GM21825 (cell line): ENCODE measurements around the gene SMOC2.

ENCODE experiments used
- ATAC-seq: cut with Tn5 transposase; IDR thresholded peaks from one replicate; pipeline ENCODE4 v1.9.1; 2021; ENCODE audit warnings: mild to moderate bottlenecking, moderate library complexity; ENCODE audit not compliant: unreplicated experiment

SMOC2 gene

DNA sequence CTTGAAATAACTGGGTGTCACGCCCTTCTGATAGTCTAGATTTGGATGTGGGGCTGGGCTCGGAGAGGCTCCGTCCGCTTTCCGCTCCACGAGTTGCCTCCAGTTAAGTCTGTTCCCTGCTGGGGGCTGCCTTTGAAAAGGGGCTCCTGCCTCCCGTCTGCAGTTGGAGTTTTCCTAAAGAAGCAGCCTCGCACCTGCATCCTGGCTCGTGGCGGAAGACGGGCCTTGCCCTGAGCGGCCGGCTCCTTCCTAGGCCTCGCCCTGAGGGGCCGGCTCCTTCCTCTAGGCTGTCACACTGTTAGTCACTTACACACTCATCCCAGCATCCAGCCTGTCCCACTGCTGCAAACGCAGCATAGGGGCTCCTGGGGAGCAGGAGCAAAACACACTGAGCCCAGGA lies 74.4 kb downstream of the SMOC2 start:
- ATAC-seq, result no peak

DNA sequence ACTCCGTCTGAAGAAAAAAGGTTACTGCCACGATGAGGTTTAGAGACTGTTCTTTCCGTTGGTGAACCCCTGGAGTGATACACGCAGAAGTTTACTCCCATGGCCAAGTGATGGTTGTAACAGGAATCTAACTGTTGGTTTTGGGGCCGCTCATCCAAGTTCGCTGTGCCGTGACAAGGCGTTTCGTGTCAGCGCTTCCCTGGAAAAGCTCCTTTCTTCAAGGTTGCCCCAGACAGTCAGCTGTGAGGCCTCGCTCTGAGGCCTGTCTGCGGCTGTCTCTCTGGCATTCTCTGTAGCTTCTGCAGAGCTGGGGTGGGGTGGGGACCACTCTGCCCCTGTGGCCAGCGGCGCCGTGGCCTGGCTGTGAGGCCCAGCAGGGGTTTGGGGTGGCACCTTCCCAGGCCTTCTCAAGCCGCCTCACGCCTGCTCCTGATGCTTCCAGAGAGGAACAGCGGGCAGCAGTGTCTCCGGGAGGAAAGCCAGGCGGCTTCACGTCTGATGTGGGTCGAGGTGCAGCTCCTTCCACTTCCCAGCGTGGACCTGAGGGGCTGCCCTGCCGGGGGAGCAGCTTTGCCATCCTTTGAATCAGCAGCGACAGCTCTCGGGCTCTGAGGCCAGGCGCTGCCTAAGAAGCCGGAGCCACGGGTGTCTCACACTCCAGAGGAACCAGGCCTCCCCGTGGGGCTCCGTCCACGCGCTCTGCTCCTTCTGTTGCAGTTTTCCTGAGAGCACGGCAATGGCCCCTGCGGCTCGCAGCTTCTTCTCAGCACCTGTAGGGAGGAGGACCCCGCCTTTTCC lies 76.2 kb downstream of the SMOC2 start:
- no peak for ATAC-seq

DNA sequence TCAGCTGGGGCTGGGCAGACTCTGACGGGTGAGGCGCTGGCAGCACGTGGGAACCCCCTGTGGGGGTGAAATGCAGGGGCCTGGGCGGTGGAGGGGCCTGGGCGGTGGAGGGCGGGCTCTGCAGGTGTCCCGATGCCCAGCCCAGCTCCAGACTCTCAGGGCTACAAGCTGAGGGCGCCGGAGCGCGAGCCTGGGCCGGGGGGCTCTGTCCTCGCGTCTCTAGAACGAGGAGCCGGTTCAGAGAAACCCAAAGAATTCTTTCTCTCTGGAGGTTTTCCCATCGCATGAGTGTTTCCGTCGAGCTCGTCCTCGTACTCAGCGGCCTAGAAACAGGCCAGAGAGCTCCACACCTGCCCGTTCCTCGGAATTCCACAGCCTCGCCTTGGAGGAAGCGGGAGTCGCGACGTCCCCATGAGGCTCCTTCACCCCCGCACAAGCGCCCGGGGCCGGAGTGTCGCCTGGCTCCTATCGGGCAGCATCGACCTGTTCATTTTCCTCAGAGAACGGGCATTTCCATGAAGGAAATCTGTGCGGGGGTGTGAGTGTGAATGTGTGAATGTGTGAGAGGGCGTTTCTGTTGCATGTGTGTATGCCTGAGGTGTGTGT lies 76.9 kb downstream of the SMOC2 start:
- ATAC-seq, result no peak

DNA sequence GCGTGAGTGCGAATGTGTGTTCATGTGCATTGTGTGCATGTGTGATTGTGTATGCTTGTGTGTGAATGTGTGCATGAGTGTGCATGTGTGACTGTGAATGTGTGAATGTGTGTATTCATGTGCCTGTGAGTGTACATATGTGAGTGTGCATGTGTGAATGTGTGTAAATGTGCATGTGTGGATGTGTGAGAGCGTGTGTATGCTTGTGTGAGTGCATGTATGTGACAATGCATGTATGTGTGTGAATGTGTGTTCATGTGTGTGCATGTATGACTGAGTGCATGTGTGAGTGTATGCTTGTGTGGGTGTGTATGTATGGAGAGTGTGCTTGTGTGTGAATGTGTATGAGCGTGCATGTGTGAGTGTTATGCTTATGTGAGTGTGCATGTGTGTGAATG lies 77.4 kb downstream of the SMOC2 start:
- no peak for ATAC-seq

DNA sequence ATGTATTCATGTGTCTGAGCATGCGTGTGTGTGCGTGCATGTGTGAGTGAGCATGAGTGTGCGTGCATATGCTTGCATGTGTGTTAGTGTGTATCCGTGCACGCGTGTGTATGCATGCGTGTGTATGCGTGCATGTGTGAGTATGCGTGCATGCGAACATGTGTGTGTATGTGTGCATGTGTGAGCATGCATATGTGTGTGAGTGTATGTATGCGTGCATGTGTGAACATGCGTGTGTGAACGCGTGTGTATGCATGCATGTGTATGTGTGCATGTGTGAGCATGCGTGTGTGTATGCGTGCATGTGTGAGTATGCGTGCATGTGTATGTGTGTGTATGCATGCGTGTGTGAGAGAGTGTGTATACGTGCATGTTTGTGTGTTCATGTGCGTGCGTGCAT lies 77.9 kb downstream of the SMOC2 start:
- ATAC-seq, result no peak

DNA sequence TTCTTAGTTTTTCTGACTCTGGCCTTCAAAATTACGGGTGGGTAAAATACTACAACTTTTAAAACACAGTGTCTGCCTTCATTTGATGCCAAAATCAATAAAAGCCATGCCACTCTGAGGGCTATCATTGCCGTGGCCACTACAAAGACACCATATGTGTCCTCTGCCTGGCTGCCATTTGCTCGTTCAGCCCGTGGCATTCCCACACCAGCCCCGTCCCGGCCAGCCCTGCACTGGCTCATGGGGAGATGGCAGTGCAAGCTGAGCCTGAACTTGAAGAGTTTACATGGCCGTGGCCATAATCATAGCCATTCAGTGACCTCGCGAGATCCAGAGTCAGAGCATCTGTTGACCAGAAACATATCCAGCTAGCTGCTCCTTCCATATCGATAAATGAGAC lies 79.2 kb downstream of the SMOC2 start:
- no peak for ATAC-seq

DNA sequence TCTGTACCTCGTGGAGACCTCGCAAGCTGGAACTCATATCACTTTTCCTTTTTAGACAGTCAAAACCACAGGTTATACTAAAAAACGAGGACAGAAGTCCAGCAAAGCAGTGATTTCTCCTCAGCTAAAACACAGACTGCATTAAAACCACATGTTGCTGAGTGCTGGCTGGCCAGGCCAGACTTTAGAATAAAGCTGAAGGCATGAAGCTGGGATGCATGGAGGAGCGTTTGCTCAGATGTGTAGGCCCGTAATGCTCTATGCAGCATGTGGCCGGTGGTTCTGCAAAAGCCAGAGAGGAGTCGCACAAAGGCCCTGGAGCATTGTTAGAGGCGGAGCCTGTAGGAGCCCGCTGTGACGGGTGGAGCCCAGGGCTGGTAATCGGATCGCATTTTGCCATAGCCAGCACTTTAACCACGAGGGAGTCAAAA lies 83.6 kb downstream of the SMOC2 start:
- no peak for ATAC-seq

DNA sequence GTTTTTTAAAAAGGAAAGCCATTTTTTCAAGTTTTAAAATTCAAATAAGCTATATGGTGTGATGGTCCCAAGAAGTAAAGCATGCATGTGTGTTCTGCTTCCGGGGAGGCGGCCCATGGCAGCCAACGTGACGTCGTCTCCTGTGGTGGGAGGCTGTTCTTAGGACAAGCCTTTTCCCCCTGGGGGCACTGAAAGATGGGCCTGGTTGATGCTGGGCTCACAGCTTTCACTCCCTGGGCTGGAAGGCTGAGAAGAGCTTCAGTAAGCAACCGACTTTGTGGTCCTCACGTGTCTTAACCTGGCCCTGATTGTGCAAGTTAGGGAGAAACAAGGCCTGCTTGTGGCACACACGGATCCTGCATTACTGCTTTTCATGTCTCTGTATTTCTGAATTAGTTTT lies 84.1 kb downstream of the SMOC2 start:
- ATAC-seq, result no peak

DNA sequence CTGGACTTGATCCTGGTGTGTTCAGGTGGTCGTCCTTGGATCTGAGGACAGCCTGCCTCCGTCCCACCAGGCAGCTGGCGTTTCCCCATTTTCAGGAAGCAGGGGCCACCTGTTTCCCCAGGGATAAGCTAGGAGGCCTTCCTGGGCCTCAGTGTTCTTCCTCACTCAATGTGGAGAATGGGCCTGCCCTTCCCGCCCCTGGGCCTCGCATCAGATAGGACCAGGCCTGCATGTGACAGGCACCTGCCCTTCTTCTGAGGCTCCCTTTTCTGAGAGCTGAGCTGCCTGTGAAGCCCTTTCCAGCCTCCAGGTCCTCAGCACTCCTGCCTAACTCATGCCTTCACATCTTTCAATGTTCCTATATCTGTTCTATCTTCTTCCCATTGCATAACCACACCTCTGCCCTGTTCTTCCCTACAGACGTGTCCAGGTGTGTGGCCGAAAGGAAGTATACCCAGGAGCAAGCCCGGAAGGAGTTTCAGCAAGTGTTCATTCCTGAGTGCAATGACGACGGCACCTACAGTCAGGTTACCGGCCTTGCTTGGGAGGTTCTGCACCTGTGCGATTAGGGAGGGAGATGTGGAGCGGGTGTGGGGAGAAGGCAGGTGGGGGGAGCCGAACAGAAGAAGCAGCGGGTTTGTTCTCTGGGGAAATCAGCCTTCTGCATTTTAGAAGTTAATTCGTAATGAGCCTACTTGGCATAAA lies 85.1 kb downstream of the SMOC2 start:
- no peak for ATAC-seq

DNA sequence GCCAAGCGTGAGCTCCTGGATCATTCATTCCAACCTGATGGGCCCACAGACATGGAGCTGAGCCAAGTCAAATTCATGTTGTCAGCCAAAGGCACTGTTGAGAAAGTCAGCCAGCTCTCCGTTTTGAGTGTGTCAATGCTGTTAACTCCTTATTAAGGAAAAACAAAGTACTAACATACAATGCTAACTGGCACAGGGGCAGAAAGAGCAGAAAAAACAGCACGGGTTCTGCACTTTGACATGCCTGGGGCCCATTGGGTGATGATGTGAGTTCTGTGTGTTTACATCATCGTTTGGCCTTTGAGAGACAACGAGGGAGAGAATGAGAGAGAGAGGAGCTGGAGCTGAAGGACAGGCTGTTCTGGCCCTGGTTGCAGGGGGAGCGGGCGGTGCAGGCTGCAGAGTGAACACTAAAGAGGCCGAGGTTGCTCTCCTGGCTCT lies 85.9 kb downstream of the SMOC2 start:
- no peak for ATAC-seq

DNA sequence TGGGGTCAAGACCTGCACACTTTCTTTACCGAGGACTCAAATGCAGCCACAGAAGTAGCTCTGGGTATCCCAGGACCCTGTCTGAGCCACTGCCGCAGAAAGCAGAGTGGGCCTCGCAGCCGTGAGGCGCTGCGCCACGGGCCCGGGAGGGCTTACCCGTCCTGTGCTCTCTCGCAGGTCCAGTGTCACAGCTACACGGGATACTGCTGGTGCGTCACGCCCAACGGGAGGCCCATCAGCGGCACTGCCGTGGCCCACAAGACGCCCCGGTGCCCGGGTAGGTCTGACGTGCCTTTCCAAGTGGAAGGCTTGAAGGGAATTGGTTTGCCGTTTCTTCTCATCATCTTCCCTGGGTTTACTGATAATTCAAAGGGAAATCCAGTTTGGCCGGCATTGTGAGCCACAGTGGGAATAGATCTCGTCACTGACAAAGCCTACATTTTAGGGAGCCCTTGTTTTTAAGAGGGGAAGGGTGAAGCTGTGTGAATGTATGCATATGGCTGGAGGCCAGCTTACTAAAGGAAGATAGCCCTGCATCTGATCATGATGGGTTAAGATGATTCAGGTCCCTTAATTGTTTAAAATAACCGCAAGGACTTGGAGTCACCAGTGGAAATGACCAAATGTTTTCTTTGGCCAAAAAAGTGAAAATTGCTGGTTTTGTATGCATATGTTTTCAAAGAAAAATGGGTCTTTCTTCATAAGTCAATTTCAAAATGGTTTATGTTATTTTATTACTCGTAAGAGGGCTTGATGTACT lies 86.6 kb downstream of the SMOC2 start:
- no peak for ATAC-seq

DNA sequence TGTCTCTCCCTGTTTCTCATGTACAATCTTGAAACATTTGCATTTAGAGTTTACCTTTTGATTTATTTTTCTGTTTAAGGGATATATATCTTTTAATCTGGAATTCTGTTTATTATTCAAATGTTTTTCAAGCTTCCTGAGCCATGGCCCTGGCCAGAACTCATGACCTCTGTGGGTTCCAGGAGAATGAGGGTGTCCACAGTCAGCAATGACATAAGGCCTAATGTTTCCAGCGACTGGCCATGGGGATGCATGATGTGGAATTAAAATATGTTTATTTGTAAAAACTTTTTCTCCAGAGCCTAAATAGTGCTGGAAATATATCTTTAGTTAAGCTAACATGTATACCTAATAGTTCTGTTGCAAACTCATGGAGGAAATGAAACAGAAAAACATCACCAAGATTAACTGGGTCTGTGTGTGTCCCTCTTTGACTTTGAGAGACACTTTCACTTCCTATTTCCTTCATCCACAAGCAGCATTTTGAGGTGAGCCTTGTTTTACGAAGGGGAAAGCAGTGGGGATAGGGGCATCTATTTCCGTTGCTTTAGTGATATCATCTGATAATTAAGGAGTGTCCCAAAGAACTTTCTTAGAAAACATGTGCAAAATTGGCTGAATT lies 87.6 kb downstream of the SMOC2 start:
- ATAC-seq, result no peak

DNA sequence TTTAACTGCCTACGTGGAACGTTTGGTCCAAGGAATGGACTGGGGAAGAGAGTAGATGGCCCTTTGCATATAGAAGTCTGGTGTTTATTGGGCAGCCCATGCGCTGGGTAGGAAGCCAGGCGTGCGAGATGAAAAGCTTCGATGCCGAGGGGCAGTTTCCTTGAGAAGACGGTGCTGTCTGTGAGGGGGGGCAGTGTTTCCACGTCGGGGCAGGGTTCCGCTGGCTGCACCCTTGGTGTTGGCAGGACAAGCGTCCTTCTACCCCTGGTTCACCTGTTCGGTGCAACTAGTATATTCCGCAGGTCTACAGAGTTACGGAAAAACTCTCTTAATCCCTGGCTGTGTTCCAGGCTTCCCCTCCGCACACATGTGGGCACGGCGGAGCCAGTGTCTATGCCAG lies 88.2 kb downstream of the SMOC2 start:
- no peak for ATAC-seq

DNA sequence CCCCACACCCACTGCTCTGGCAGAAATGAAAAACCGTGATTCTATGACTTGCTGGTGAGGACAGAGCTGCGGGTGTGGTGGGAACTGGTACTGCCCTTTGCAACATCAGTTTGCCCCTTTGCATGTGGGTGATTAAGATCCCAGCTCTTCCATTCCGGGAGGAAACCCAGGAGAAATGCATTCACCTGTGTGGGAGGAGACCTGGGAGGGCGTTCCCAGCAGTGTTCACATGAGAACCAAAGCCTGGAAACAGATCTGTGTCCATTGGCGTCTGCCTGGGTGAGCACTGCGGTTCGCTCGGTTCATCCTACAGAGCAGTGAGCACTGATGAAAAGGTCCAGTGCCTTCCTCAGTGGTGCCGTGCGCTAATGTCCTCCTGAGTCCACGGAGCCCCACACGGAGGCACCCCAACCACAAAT lies 89.7 kb downstream of the SMOC2 start:
- ATAC-seq, result no peak

DNA sequence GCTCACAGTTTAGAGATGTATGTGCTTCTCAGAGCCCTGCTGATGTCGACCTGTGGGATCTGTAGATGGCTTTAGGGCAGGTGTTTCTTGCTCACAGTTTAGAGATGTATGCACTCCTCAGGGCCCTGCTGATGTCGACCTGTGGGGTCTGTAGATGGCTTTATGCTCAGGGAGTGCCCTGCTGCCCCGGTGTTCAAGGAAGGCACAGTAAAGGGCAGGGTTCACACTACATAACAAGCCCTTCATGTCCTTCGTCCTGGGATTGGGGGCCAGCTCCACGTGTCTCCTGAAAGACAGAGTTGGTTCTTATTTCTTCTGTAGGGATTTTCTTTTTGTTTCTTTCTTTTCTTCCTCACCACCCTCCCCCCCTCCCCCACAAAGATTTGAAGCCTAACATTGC lies 91.1 kb downstream of the SMOC2 start:
- ATAC-seq, result no peak

DNA sequence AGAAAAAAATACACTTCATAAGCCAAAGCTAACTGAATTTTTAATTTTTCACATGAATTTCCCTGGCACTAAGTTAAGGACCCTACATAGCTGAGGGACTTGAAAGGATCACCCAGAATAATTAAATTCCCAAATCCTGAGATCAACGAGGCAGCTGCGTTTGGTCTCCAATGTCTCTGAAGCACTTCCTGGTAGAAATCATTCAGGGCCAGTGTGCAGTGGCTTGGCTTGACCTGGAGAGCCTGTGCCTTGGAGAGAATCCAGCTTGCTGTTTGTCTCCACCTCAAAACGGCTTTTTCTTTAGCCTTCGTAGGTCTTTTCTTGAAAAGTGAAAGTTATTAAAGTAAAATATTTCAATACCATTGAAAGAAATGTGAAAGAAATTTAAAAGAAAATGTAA lies 92.4 kb downstream of the SMOC2 start:
- ATAC-seq, result no peak

DNA sequence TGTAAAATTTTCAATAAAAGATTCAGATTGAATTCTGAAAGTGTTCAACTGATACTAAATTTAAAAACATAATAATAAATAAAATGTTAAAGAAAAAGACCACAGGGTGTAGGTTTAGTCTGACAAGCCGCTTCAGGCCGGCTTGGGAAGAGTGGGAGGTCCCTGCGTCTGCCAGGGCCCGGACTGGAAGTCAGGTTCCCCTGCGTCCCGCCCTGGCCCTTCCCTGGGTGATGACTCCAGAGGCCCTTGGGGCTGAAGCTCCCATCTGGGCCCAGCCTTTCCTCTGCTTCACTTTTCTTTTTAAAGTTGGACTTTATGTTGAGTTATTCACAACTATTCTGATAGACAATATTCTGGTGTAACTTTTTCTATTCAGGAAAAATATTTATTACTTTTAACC lies 93.3 kb downstream of the SMOC2 start:
- ATAC-seq, result no peak

DNA sequence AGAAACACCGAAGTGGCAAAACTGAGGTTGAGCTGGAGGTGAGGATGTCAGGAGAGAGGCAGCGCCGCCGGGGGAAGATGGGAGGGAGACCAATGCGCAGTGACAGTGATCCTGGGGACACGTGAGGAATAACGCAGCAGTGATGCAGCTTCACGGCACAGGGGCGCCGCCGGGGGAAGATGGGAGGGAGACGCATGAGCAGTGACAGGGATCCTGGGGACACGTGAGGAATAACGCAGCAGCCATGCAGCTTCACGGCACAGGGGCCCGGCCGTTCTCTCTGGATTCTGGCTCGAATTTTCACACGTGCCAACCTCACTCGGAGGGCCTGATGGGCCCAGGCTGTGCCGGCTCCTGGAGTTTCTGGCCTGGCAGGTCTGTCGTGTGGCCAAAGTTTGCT lies 94.7 kb downstream of the SMOC2 start:
- no peak for ATAC-seq

DNA sequence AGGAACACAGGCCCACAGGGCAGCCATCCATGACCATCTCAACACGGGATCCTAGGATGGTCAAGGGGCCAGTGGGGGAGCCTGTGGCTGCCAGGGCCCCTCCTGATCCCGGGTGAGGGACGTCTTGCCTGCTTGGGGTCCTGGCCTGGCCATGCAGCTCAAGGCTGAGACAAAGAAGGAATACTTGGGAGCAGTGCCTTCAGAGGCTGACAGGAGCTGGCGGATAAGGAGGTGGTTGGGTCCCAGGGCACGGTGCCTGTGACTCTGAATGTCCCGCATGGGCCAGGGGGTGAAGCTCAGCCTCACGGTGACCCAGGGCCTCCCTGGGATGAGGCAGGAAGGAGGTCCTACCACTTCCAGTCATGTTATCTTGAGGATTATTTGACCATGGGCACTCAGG lies 95.2 kb downstream of the SMOC2 start:
- ATAC-seq, result no peak

DNA sequence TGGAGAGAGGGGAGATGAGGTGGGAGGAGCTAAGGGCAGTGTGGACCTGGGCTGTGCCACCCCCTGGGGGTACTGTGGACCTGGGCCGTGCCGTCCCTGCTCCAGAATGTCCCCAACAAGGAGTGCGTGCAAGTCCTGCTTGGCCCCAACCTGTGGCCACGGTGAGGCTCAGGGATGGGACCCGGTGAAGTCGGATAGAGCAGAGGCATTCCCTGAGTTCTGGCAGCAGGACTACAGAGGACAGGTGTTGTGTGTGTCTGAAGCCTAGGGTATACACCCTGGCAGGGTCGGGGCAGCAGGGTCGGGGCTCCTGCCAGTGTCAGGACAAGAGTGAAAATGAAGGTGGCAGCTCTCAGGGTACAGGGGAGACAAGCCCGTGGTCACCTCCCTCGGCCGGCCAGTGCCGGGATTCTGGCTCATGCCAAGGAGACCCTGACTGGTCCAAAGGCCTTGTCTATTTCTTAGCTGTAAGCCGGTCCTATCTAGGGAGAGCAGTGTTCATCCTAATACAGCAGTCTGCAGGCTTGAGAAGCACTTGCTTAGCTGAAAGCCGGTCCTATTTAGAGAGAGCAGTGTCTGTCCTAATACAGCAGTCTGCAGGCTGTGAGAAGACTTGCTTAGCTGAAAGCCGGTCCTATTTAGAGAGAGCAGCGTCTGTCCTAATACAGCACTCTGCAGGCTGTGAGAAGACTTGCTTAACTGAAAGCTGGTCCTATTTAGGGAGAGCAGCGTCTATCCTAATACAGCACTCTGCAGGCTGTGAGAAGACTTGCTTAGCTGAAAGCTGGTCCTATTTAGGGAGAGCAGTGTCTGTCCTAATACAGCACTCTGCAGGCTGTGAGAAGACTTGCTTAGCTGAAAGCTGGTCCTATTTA lies 95.9 kb downstream of the SMOC2 start:
- no peak for ATAC-seq
